SIG-M5 treated with dmso at 0.1 percent for 504 hours (cell line): ENCODE results near the gene DAP.

Experiments used
- DNase-seq: peaks from one replicate; lab custom pipeline; 2025; ENCODE audit not compliant: unreplicated experiment; lab: John Stamatoyannopoulos, UW

The DAP gene

GRCh38 chr5:10761933-10762775 lies 1.1 kb upstream of the DAP start:
- DNase-seq = peak; percentile 84

- DNase-seq = no peak
Measured at GRCh38 chr5:10760921-10761184, 181 bp downstream of the DAP start.

GRCh38 chr5:10760096-10760920 lies 726 bp downstream of the DAP start:
- DNase-seq = peak; percentile 78

- no peak for DNase-seq
Measured at GRCh38 chr5:10759111-10759510, 1.9 kb downstream of the DAP start.

DNA sequence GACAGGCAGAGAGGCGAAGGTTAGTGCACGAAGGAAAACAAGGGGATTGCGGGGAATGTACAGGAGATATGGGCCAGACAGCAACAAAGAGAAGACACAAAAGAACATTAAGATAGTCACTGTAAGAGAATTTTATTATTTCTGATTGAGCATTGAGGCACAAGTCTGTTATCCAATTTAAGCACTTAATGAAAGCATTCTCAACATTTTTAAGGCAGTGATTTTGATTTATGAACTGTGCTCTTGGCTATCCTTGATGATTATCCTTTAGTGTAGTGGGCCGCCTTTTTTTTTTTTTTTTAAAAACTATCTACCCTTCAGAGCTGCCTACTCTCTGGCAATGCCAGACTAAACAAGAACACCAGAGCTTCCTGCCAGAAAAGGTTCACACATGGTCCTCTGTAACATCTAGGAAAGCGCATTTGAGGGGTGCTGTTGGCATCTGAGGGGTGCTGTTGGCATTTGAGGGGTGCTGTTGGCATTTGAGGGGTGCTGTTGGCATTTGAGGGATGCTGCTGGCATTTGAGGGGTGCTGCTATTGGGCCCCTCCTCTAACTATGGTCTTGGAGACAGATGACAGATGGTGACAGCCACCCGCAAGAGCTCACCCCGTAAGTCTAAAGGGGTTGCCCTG lies 3.0 kb downstream of the DAP start:
- no peak for DNase-seq

- DNase-seq = no peak
Measured at GRCh38 chr5:10757043-10757442, 4.0 kb downstream of the DAP start.

DNA sequence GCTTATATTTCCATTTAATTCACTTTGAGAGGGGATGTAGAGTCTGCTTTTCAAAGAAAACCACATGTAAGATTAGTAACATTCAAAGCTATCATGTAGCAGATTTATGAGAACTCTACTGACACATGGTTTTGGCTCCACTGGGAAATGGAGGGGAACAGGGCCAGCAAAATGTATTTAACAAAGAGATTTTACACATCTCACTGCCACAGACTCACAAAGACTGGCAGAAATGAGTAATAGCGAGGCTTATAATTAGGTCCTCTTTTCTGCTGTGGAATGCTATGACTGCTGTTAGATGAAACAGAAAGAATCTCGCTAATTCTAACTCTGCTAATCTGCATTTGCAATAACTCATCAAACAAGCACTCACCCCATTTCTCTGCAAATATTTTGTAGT lies 4.5 kb downstream of the DAP start:
- DNase-seq = no peak

DNA sequence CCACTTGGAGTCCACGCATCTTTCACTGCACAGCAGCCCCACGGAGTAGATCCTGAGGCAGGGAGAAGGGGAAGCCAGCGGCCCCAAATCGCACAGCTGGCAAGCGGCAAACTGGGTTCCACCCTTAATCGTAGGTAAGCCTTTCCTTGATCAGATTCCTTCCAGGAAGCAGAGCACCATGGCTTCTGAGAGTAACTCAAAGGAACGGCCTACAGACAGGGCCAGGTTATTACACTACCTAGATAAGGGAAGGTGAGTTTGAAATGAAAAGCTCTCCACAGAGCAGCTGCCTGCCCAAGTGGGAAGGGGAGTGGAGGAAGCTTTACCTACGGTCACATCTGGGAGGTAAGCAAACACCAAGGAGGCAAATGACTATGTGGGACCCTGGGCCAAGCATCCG lies 7.9 kb downstream of the DAP start:
- DNase-seq = no peak

- DNase-seq = no peak
Measured at GRCh38 chr5:10752451-10752850, 8.6 kb downstream of the DAP start.

DNA sequence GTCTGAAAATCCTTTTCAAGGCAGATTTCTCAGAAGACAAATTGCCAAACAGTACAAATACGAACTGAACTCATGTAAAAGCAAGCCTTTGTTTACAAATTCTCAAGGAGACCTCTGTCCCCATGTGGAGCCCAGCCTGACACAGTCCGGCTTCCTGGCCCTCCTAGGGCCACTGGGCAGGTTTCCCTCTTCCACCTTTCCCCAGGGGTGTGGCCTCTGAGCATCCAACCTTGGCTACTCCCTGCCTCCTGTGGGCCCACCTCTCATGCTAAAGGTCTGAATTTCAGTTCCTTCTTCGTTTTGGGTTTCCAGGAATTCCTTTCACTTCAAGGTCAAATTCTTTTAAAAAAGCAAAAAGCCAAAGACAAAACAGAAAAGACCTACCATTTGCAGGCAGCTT lies 10.1 kb downstream of the DAP start:
- DNase-seq = no peak

DNA sequence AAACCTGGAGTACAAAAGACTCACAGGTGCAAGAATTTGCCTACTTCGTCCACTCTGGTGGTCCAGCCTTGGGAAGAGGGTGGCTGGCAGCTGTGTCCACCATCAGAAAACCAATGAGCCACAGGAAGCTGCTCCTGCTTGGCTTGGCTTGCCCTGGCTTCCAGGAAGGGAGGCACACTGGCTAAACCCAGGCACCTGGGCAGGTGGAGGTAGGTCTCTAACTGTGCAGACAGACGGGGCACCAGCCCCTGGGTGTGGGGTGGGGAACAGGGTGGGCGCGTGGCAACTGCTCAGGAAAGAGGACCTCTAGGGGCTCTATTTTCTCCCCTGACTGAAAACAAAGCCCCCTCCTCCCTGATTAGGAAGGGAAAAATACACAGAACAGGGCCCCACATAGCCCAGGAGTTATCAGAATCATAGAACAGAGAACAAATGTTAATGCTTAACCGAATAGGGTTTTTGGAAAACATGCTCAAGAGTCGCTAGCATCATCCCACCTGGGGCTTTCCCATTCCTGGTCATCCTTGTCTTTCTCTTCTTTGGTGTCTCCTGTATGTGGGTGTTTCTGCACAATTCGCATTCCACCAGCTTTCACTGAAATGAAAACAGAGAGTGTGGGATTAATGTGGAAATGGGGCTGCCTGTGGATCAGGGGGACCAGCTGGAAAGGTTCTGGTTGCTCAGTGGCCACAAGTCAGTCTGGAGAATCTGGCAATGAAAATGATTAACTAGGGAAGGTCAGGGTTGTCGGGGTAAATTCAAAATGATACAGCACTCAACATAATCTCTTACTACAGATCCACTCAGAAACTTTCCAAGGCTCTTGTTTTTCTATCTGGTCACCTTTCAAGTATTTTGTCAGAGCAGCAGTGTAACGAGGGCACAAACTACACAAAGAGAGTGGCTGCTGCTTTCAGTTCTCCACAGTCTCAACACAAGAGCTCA lies 13.1 kb downstream of the DAP start:
- no peak for DNase-seq

GRCh38 chr5:10746711-10747110 lies 14.3 kb downstream of the DAP start:
- no peak for DNase-seq

- DNase-seq = no peak
Measured at GRCh38 chr5:10745133-10745532, 15.9 kb downstream of the DAP start.

GRCh38 chr5:10744681-10745080 lies 16.4 kb downstream of the DAP start:
- DNase-seq = no peak

DNA sequence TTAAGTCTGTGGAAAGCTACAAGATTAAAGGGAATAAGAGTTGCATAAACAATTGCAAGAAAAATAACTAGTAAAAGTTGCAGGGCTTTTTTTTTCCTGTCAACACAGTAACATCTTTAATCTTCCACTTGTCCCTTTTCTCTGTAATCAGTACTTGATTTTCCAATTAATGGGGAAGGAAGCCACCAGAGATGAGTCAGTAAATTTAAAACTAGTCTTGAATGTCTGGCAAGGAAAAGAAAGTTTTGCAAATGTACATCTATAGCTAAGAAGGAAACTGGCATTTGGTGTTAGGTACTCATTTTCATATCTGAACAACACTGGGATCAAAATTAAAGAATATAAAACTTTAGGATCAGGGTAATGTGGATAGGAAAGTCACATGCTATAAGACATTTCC lies 17.1 kb downstream of the DAP start:
- no peak for DNase-seq

GRCh38 chr5:10743526-10743925 lies 17.5 kb downstream of the DAP start:
- DNase-seq = no peak

- no peak for DNase-seq
Measured at GRCh38 chr5:10741661-10742060, 19.4 kb downstream of the DAP start.

DNA sequence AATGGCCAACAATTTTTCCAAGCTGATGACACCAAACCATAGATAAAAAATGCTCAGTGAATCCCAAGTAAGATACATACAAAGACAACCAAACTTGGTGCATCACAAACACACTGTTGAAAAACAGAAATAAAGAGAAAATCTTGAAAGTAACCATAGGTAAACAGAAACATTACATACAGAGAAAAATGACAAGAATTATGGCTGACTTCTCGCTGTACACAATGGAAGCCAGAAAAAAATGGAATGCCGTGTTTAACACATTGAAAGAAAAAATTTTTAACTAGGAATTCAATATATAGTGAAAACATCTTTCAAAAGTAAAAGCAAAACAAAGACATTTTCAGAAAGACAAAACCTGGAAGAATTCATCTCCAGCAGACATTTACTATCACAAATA lies 20.6 kb downstream of the DAP start:
- no peak for DNase-seq

DNA sequence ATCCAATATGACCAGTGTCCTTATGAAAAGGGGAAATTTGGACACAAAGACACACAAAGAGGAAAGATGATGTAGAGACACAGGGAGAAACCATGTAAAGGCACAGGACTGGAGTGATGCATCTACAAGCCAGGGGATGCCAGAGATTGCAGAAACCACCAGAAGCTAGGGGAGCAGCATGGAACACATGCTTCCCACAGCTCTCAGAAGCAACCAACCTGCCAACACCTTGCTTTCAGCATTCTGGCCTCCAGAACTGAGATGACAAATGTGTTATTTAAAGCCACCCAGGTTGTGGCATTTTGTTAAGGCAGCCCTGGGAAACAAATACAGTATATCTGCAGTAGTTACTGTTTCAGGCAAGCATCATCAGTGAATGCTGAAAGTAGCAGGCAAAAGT lies 23.2 kb downstream of the DAP start:
- DNase-seq = no peak

DNA sequence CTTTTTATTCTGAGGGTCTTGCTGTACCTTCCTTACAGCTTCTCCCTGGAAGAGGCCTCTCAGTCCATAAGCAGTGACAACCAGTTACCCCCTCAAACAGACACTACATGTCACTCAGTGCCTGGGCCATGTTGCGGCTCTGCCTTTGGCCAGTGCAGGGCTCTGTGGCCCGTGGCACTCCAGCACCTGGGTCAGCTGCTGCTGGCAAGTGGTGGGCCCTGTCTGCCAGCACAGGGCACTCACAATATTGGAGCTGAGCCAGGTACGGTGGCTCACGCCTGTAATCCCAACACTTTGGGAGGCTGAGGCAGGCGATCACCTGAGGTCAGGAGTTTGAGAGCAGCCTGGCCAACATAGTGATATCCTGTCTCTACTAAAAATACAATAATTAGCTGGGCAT lies 24.2 kb downstream of the DAP start:
- no peak for DNase-seq

DNA sequence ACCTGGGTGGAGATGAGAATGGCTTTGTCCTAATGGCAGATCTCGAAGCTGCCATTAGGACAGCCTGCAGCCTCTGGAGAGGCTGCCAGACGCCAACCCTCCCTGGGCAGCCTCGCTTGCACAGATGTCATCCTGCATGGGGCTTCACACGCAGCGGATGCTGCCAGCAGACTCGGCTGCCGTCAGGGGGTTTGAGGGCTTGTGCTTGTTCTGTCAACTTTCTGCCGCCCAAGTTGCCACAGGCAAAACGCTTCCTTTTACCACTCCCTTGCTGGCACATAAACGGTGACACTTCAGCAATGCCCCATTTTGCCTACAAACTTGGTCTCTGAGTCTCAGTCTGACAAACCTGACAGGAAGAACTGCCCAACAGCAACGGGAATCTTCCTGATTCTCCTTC lies 24.7 kb downstream of the DAP start:
- no peak for DNase-seq
